GM10847 (cell line): ENCODE data around the gene ANTXR1.

Source experiments
- POLR2A ChIP-seq: IDR thresholded peaks from 2 replicates; pipeline ENCODE4 v1.6.1; 2011; ENCODE audit not compliant: insufficient read length; ENCODE audit errors: extremely low read depth

The ANTXR1 gene

DNA sequence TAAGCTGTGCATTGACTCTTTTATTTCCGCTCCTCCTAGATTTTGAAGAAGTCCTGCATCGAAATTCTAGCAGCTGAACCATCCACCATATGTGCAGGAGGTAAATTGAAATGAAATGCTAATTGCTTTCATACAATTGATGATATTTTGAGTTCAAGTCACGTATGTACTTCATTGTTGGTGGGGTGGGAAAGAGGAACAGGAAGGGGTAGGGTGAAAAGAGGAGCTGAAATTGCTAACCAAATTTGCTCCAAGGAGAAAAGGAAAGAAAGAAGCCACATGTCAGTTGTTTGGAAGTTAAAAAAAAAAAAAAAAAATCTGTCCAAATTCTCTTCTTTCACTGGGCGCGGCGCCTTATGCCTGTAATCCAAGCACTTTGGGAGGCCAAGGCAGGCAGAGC, 77.8 kb downstream of the ANTXR1 start:
- TF ChIP-seq POLR2A, result no peak

DNA sequence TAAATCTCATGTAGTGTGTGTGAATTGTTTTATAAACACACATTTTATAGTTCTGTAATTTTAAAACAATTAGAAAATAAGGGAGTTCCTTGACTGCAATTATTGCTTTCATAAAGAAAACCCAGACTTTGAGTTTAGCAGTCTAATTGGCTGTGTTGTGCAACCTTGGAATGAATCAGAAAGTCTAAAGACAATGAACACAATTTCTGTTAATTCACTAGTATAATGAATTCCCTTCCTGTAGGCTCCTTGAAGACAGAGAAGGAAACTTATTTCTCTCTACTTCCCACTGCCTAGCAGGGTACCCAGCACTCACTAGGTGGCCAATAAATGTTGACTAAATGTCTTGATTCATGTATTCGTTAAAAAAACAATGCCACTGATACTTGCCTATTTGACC, 79.9 kb downstream of the ANTXR1 start:
- TF ChIP-seq POLR2A, result no peak

DNA sequence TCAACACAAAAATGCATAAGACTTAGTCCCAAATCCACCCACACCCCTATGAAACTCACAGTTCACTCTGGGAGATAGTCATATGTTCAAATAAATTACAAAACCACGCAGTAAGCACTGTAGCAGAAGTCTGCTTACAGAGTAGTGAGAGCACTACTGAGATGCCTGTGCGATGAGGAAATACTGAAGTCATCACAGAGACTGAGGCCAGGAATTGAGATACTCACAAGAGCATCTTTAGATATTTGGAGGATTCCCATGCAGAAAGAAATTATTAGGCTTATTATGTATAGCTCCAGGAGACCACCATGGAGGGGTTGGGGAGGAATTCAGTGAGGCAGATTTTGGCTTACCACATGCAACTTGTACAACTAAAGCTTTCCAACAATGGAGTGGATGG, 82.3 kb downstream of the ANTXR1 start:
- TF ChIP-seq POLR2A, result no peak

DNA sequence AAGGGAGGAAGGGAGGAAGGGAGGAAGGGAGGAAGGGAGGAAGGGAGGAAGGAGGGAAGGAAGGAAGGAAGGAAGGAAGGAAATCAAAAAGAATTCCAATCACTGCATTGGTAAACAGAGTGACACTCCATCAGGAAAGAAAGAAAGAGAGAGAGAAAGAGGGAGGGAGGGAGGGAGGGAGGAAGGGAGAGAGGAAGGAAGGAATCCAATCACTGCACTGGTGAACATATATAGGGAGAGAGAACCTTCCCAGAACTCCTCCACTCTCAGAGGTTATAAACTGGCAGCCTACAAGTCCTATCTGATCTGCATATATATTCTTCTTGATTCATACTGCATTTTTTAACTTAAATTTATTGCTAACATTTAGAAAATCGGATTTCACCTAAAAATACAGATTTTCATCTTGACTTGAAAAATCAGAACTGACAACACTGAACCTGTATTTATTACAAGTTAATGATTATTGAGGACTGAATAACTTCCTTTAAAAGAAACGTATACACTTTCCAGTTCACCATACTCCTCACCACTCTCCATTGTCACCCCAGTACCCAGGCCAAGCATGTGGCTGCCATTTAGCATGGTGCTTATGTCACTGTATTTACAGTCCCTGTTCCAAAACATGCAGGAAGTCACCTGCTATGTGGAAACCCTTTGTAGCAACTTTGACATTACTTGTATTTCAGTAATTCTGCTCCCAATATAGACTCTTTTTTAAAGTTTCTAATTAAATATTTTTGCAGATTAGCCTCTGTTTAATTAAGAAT, 83.5 kb downstream of the ANTXR1 start:
- no peak for TF ChIP-seq POLR2A

DNA sequence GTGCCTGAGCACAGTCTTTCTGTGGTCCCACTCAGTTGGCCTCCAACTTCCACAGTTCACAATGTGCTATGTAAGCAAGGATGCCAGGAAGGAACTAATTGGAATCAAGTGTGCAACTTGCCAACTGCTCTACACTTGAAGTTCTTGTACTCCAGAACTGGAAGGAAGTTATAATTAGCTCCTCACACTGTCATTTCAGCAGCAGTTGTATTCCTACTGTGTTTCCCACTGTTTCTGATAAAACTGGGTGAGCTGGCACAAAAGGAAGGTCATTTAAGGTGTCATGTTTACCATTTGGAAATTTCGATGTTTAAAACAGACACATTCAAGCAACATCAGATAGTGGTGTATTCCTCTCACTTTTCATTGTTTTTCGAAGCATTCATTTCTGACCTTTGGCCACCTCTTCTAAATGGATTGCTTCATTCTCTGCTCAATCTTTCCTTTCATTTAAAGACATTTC, 84.2 kb downstream of the ANTXR1 start:
- TF ChIP-seq POLR2A, result no peak

DNA sequence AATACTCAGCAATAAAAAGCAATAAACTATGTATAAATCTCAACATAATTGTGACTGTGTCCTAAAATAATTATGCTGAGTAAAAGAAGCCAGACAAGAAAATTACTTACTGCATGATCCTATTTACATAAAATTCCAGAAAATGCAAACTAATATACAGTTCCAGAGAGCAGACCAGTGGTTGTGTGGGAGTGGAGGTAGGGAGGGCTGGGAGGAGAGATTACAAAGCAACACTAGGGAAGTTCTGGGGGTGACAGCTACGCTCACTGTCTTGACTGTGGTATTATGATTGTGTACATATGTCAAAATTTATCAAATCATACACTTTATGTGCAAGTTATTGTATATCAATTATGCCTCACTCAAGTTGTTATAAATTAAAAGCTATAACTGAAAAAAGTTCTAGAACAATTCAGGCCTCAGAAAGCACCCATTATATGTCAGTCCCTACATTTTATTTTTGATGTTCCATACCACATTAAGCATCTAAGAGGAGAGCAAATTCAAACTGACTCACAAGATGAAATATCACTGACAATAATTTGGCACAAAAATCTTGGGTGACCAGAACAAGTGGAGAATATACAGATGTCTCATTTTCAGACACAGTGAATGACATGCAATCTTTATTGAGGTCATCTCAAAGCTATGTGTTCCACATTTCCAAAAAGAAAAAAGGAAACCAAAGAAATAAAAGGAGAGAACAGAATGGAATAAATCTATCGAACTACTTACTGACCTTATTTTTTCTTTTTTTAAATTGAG, 85.1 kb downstream of the ANTXR1 start:
- no peak for TF ChIP-seq POLR2A

DNA sequence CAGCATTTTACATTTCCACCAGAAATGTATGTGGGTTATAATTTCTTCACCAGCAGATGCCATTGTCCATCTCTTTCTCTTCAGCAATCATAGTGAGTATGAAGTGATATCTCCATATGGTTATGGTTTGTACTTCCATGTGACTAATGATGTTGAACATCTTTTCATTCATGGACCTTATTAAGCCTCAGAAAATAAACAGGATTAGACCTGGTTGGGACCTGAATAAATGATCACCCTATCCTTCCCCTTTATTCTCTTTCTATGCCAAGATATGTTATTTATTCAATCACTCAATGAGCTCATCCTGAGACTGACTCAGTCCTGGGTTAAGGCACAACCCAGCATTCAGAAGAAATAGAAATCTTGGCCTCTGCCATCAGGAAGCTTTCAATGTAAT, 86.6 kb downstream of the ANTXR1 start:
- TF ChIP-seq POLR2A, result no peak

DNA sequence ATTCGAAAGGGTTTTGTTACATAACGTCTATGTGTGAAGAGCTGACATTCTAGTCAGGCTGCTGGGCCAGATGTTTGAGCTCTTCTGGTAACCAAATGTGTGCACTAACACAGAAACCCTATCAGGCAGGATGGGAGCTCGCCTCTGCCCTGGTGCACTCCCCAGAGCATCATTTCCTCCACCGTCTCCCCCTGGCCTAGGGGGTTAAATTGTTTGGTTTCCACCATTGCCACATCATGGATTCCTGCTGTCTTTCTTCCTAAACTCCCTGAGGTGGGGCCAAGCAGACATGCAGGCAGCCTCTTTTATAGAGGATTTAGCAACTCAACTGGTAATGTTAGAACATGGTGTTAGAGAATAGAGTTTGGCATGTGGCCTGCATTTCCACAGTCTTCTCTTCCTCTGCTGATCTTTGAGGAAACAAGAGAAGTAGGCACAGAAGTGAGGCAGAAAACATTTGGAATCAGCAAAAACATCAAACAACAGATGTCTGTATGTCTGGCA, 87.3 kb downstream of the ANTXR1 start:
- TF ChIP-seq POLR2A, result no peak

DNA sequence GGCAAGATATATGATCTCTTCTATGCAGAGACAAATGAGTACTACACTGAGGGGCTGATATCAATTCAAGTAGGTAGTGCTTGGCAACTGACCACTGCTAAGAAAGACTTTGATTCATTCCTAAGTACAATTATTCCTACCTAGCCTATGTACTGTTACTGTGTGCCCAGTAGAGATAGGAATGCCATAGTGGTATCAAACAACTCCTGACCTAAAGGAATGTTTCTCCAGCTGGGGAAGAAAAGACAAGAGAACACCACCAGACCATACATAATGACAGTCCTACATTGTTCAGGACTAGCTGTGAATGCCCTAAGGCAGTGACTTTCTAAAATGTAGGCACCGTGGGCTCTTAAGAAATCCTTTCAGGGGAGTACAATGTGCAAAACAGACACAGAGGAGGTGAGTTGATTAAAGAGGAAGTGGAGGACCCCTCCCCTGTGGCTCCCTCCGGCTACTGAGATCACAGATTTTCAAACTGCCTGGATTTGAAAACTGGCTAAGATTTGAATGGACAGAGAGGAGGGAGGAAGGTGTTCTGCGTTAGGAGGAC, 89.1 kb downstream of the ANTXR1 start:
- no peak for TF ChIP-seq POLR2A

DNA sequence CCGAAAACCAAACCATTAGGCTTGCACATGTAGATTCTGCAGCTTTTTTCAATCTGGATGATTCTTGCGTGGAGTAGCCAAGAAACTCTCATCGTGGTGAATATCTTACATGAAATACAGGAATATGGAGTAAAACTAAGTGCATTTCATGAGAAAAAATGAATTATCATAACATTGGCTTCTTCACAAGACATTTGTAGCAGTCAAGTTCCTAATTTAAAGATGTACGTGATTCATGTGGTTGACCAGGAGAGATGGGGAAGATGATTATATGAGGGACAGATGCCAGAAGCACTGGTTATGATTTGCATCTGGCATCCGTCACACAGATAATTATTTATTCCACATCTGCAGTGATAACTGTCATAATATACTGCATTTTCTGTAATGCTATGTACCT, 90.4 kb downstream of the ANTXR1 start:
- no peak for TF ChIP-seq POLR2A

DNA sequence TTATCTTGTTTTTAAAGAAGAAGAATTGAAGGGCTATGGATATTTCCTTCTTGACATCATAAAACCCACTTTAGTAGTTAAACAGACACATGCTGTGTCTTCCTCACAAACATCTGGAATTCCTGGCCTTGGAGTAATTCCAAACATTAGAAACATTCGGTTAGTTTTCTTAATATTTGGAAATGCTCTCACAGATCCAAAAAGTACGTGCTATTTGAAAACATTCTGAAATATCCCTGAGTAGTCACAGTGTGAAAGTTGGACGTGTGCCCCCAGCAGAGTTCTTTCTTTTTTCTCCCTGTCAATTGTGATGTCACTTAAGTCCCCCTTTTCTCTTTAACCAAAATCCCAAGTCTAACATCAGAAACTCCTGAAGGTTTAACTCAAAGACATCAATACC, 91.3 kb downstream of the ANTXR1 start:
- TF ChIP-seq POLR2A, result no peak

DNA sequence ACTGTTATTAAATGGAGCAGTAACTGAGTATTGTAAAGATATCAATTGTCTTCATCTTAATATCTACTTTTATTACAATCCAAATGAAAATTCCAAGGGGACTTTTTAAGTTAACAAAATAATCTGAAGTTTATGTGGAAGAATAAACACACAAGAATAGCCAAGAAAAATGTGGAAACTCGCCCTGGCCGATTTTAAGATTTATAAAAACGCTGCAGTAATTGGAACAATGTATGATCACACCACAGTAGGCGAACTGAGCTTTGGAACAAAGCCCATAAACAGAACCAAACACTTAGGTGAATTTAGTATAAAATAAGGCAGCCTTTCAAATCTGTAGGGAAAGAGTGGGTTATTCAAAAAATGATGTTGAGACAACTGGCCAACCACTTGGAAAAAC, 96.3 kb downstream of the ANTXR1 start:
- TF ChIP-seq POLR2A, result no peak

DNA sequence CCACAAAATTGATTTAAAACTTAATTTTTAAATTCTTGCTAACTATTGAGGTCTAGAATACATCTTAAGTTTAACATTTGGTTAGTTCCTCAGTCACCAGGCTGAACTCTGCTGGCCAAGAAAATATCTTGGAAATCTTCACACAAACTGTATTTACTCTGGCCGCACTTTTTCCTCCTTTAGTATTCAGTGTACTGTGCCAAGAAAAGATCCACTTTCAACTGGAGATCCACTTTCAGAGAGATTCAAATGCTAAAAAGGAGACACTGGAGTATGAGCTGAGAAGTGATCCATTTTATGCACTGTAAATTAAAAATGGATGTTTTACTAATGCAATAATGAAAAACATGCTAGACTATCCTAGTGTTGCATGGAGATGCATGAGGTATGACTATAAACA, 98.1 kb downstream of the ANTXR1 start:
- TF ChIP-seq POLR2A, result no peak

DNA sequence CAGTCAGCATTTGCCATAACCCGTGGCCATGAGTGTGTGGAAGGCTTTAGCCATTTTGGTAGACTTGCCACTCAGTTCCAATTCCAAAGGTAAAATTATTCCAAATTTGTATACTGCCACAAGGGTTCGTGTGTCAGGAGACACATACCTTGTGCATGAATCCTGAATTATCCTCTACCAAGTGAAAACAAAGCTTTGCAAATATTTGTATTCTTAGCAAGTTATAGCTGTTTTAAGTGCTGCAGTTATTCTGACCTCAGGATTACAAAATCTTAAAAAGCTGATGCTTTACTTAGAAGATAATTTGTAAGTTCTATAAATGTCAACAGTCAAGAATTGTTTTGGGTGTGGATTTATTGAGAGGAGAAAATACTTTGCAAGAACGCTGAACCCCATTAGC, 100.6 kb downstream of the ANTXR1 start:
- no peak for TF ChIP-seq POLR2A

DNA sequence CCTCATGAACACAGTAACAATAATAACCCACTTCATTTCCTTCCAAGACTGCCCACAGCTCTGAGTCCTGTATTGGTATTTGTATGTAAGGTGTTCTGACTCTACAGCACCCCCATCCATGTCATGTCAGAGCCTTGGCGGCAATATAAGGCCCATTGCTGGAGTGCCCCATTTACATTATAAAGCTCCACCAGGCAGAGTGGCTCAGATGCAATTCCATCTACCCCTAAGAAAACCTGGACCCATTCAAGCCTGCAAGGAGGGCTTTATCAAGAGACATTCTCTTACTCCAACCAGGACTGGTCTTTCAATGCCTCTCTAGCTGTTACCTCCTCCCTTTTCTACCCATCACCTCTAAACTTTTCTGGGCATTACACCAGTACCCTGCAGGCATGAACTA, 101.6 kb downstream of the ANTXR1 start:
- TF ChIP-seq POLR2A, result no peak

DNA sequence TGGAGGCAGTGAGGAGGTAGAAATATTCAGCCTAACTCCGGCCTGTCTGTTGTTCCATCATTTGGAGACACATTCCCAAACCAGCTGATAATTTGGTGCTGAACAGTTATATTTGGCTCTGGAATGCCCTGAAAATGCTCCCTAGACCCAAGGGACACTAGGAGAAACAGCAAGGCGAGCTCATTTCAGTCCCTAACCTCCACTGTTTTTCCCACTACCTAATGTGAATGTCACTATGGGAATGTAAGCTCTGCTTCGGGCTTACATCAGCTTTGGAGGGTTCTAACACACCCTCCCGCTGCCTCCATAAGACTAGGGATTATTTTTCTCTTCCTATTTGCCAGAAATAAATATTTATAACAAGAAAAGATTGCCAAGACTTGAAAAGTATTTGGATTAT, 103.5 kb downstream of the ANTXR1 start:
- no peak for TF ChIP-seq POLR2A
